ENCODE results near the gene IFNA8.

GRCh38 chr9:21429191-21429590 lies 20.3 kb downstream of the IFNA8 start:
- TF ChIP-seq CTCF (conservative IDR thresholded peaks at IDR 0.05; ENCODE audit: low read length), result no peak
- TF ChIP-seq EZH2phosphoT487 (IDR thresholded peaks at IDR 0.05; ENCODE audit: borderline replicate concordance), result no peak

Data from Loucy (cell line).